K562 (cell line): ENCODE results near the gene ANK3. TPM values are rescaled to one million over a fixed set of nuclear protein-coding genes. Genes with fewer than 3 reads are reported as not detected.

Experiments used
- ARID1B ChIP-seq: fragments of 450-650 bp; IDR thresholded peaks from 2 replicates; pipeline ENCODE4 v1.6.1; 2016; ENCODE audit warnings: antibody characterized with exemption, mild to moderate bottlenecking, inconsistent platforms
- DNMT1 ChIP-seq: fragments of 450-650 bp; IDR thresholded peaks from 2 replicates; pipeline ENCODE4 v1.6.1; 2016; ENCODE audit warnings: antibody characterized with exemption, mild to moderate bottlenecking
- E2F3 ChIP-seq: fragments of 250-450 bp; sonication (Bioruptor Pico); IDR thresholded peaks from 2 replicates; pipeline ENCODE4 v1.4.0; 2020; ENCODE audit warnings: mild to moderate bottlenecking
- EP400 ChIP-seq: fragments of 450-650 bp; IDR thresholded peaks from 2 replicates; pipeline ENCODE4 v1.6.1; 2017; ENCODE audit warnings: antibody characterized with exemption, mild to moderate bottlenecking, moderate library complexity
- ESRRA ChIP-seq: fragments of 450-650 bp; IDR thresholded peaks from 2 replicates; pipeline ENCODE4 v1.6.1; 2014; ENCODE audit warnings: low read depth, mild to moderate bottlenecking, moderate library complexity, borderline replicate concordance
- JUNB ChIP-seq: fragments of 450-650 bp; formaldehyde crosslinking; conservative IDR thresholded peaks from 2 replicates; pipeline ENCODE4 v1.4.0; 2020; ENCODE audit warnings: mild to moderate bottlenecking
- NUFIP1 ChIP-seq: fragments of 450-650 bp; IDR thresholded peaks from 2 replicates; pipeline ENCODE4 v1.6.1; 2018; ENCODE audit not compliant: partially characterized antibody
- POU5F1 ChIP-seq: fragments of 150-350 bp; IDR thresholded peaks from 2 replicates; pipeline ENCODE4 v1.6.1; 2014; ENCODE audit warnings: borderline replicate concordance, low read length, low read depth, mild to moderate bottlenecking; ENCODE audit not compliant: partially characterized antibody
- RBM14 ChIP-seq: fragments of 200-400 bp; formaldehyde crosslinking; IDR thresholded peaks from 2 replicates; pipeline ENCODE4 v1.6.1; 2018; ENCODE audit warnings: low read depth, mild to moderate bottlenecking, low read length, moderate library complexity, borderline replicate concordance; ENCODE audit not compliant: insufficient read depth
- RFX5 ChIP-seq: IDR thresholded peaks from 2 replicates; pipeline ENCODE4 v1.6.1; 2011; ENCODE audit warnings: low read depth, mild to moderate bottlenecking, improper control_type of control experiment, low read length
- ZNF140 ChIP-seq: fragments of 250-450 bp; sonication (Bioruptor Pico); IDR thresholded peaks from 2 replicates; pipeline ENCODE4 v1.8.0; 2021; ENCODE audit warnings: moderate library complexity, mild to moderate bottlenecking, inconsistent platforms
- ZNF311 ChIP-seq: fragments of 250-450 bp; sonication (Bioruptor Pico); IDR thresholded peaks from 2 replicates; pipeline ENCODE4 v1.4.0; 2020; ENCODE audit warnings: mild to moderate bottlenecking, moderate library complexity
- ZNF644 ChIP-seq: fragments of 200-800 bp; sonication (Bioruptor generic); IDR thresholded peaks from 2 replicates; pipeline ENCODE4 v1.6.1; 2016; ENCODE audit warnings: low read depth, missing genetic modification characterization, missing compliant biosample characterization
- polyA plus RNA-seq, 8 experiments: library from polyadenylated mRNA; depleted of rRNA in 4 of 8; stranded (reverse) in 5 of 8; unstranded in 3 of 8; fragments of >200 nt; fragmentation: Nextera tagmentation in 2 of 8; fragmentation: Illumina TruSeq in 1 of 8; extraction: Ambion mirVana in 2 of 8; extraction: Trizol in 1 of 8; gene quantifications; 2 replicates each; pipeline versions ENCODE4 v1.2.1 to v1.2.3, GENCODE V29; 2011 to 2014; ENCODE audit warnings: inconsistent platforms in 1 of 8, missing spikeins in 1 of 8
- total RNA-seq, 7 experiments: library from RNA; depleted of rRNA in 6 of 7; stranded (reverse); fragments of >200 nt in 6 of 7; fragmentation: Illumina TruSeq in 2 of 7; extraction: Trizol in 2 of 7; gene quantifications; 2 replicates each; pipeline versions ENCODE4 v1.2.1 to v1.2.3, GENCODE V29; 2011 to 2021; ENCODE audit warnings: low replicate concordance in 1 of 7
- TF ChIP-seq, protein P1 (sequence below): sonication (generic); formaldehyde crosslinking; IDR thresholded peaks from 2 replicates; pipeline ENCODE4 v1.8.0; 2022; ENCODE audit warnings: mild to moderate bottlenecking, missing genetic modification reagents
- TF ChIP-seq, protein P2 (sequence below): fragments of 450-650 bp; IDR thresholded peaks from 2 replicates; pipeline ENCODE4 v1.6.1; 2016; ENCODE audit warnings: mild to moderate bottlenecking
- TF ChIP-seq, protein P3 (sequence below): fragments of 250-450 bp; sonication (Bioruptor Pico); IDR thresholded peaks from 2 replicates; pipeline ENCODE4 v1.5.1; 2021; ENCODE audit warnings: mild to moderate bottlenecking
- TF ChIP-seq, protein P4 (sequence below): fragments of 450-650 bp; IDR thresholded peaks from 2 replicates; pipeline ENCODE4 v1.6.1; 2016; ENCODE audit warnings: low read depth, mild to moderate bottlenecking, moderate library complexity
- TF ChIP-seq, protein P5 (sequence below): fragments of 450-650 bp; IDR thresholded peaks from one replicate; pipeline ENCODE4 v1.6.1; 2018; ENCODE audit warnings: mild to moderate bottlenecking, moderate library complexity; ENCODE audit not compliant: partially characterized antibody

ANK3 gene
- total and polyA plus RNA-seq, 9 of the 15 experiments (the other 6 are each of a cell fraction or from before 2014, with no cell fraction given) = 10.0 to 32.3 (median 17.9) TPM

DNA sequence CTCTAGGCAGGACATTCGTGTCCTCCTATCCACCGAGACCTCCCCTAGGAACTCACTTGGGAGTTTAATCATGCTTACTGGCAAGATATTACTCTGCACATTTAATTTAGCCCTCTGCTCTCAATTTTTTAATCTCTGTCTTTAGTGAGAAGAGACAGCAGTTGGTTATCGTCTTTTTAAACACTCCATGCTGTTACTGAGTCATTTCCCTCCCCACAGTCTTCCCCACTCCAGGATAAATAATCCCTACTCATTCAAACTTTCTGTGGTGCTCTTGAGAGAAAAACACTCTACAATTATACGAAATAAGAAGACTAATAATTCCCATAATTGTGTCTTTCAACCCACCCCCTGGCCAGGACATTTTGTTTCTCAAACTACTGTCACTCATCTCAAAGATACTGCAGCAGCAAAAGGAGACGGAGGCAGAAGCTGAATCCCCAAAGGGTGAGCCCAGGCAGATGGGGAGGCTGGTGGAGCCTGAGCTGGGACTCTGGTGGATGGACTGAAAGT, 84.2 kb downstream of the ANK3 start (continued):
- TF ChIP-seq, protein P1, sequence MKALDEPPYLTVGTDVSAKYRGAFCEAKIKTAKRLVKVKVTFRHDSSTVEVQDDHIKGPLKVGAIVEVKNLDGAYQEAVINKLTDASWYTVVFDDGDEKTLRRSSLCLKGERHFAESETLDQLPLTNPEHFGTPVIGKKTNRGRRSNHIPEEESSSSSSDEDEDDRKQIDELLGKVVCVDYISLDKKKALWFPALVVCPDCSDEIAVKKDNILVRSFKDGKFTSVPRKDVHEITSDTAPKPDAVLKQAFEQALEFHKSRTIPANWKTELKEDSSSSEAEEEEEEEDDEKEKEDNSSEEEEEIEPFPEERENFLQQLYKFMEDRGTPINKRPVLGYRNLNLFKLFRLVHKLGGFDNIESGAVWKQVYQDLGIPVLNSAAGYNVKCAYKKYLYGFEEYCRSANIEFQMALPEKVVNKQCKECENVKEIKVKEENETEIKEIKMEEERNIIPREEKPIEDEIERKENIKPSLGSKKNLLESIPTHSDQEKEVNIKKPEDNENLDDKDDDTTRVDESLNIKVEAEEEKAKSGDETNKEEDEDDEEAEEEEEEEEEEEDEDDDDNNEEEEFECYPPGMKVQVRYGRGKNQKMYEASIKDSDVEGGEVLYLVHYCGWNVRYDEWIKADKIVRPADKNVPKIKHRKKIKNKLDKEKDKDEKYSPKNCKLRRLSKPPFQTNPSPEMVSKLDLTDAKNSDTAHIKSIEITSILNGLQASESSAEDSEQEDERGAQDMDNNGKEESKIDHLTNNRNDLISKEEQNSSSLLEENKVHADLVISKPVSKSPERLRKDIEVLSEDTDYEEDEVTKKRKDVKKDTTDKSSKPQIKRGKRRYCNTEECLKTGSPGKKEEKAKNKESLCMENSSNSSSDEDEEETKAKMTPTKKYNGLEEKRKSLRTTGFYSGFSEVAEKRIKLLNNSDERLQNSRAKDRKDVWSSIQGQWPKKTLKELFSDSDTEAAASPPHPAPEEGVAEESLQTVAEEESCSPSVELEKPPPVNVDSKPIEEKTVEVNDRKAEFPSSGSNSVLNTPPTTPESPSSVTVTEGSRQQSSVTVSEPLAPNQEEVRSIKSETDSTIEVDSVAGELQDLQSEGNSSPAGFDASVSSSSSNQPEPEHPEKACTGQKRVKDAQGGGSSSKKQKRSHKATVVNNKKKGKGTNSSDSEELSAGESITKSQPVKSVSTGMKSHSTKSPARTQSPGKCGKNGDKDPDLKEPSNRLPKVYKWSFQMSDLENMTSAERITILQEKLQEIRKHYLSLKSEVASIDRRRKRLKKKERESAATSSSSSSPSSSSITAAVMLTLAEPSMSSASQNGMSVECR (CRISPR knock-in tag) = no peak
- TF ChIP-seq ESRRA (no peak), ZNF140 (no peak), NUFIP1 (no peak), ZNF644 (tag) (peak; percentile 66; the same call in 1 of the 2 replicates), POU5F1 (no peak), JUNB (no peak), ZNF311 (CRISPR knock-in tag) (0 out of 2 replicates have a peak, but pooled peaks have one; percentile 44), RFX5 (no peak), EP400 (0 out of 2 replicates have a peak, but pooled peaks have one; percentile 43), ARID1B (peak; percentile 82), DNMT1 (no peak), RBM14 (no peak), E2F3 (CRISPR knock-in tag) (no peak)
- TF ChIP-seq, protein P2, sequence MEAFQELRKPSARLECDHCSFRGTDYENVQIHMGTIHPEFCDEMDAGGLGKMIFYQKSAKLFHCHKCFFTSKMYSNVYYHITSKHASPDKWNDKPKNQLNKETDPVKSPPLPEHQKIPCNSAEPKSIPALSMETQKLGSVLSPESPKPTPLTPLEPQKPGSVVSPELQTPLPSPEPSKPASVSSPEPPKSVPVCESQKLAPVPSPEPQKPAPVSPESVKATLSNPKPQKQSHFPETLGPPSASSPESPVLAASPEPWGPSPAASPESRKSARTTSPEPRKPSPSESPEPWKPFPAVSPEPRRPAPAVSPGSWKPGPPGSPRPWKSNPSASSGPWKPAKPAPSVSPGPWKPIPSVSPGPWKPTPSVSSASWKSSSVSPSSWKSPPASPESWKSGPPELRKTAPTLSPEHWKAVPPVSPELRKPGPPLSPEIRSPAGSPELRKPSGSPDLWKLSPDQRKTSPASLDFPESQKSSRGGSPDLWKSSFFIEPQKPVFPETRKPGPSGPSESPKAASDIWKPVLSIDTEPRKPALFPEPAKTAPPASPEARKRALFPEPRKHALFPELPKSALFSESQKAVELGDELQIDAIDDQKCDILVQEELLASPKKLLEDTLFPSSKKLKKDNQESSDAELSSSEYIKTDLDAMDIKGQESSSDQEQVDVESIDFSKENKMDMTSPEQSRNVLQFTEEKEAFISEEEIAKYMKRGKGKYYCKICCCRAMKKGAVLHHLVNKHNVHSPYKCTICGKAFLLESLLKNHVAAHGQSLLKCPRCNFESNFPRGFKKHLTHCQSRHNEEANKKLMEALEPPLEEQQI = peak; percentile 68
- TF ChIP-seq, protein P3, sequence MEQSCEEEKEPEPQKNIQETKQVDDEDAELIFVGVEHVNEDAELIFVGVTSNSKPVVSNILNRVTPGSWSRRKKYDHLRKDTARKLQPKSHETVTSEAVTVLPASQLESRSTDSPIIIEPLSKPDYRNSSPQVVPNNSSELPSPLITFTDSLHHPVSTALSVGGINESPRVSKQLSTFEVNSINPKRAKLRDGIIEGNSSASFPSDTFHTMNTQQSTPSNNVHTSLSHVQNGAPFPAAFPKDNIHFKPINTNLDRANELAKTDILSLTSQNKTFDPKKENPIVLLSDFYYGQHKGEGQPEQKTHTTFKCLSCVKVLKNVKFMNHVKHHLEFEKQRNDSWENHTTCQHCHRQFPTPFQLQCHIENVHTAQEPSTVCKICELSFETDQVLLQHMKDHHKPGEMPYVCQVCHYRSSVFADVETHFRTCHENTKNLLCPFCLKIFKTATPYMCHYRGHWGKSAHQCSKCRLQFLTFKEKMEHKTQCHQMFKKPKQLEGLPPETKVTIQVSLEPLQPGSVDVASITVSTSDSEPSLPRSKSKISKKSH (CRISPR knock-in tag) = no peak
- TF ChIP-seq, protein P4, sequence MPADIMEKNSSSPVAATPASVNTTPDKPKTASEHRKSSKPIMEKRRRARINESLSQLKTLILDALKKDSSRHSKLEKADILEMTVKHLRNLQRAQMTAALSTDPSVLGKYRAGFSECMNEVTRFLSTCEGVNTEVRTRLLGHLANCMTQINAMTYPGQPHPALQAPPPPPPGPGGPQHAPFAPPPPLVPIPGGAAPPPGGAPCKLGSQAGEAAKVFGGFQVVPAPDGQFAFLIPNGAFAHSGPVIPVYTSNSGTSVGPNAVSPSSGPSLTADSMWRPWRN = no peak
- TF ChIP-seq, protein P5, sequence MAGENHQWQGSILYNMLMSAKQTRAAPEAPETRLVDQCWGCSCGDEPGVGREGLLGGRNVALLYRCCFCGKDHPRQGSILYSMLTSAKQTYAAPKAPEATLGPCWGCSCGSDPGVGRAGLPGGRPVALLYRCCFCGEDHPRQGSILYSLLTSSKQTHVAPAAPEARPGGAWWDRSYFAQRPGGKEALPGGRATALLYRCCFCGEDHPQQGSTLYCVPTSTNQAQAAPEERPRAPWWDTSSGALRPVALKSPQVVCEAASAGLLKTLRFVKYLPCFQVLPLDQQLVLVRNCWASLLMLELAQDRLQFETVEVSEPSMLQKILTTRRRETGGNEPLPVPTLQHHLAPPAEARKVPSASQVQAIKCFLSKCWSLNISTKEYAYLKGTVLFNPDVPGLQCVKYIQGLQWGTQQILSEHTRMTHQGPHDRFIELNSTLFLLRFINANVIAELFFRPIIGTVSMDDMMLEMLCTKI = no peak
